Astrocyte (in vitro differentiated cells and primary cell): Measurements from ENCODE around the gene CD247. TPM values are rescaled to one million over a fixed set of nuclear protein-coding genes. Genes with fewer than 3 reads are reported as not detected.

ENCODE experiments used
- DNase-seq: peaks from one replicate; pipeline ENCODE4 v3.0.0-alpha.2; 2010; ENCODE audit warnings: low read depth
- FAIRE-seq: peaks from 2 replicates; lab custom pipeline; 2011; peaks lifted over from hg19 to GRCh38; lab: Jason Lieb, UNC
- H2AFZ ChIP-seq: 2 replicates; pipeline ENCODE4 v1.6.0; 2012; ENCODE audit warnings: low read depth, low read length, inconsistent platforms
- H3K27ac ChIP-seq: 2 replicates; pipeline ENCODE4 v1.5.1; 2011; ENCODE audit warnings: low read depth, low read length, inconsistent platforms
- H3K27me3 ChIP-seq: 2 replicates; pipeline ENCODE4 v1.6.0; 2011; ENCODE audit warnings: low read length, inconsistent platforms; ENCODE audit not compliant: insufficient read depth
- H3K36me3 ChIP-seq: 2 replicates; pipeline ENCODE4 v1.5.1; 2011; ENCODE audit warnings: low read length, inconsistent platforms; ENCODE audit not compliant: insufficient read depth
- H3K4me1 ChIP-seq: 2 replicates; pipeline ENCODE4 v1.5.1; 2011; ENCODE audit warnings: low read length, inconsistent platforms; ENCODE audit not compliant: insufficient read depth
- H3K4me2 ChIP-seq: 2 replicates; pipeline ENCODE4 v1.6.0; 2012; ENCODE audit warnings: low read length, inconsistent platforms
- H3K4me3 ChIP-seq: 2 replicates; pipeline ENCODE4 v1.5.1; 2011; ENCODE audit warnings: low read depth, mild to moderate bottlenecking, low read length, inconsistent platforms; ENCODE audit not compliant: insufficient read depth
- H3K79me2 ChIP-seq: 2 replicates; pipeline ENCODE4 v1.6.0; 2012; ENCODE audit warnings: mild to moderate bottlenecking, low read length, inconsistent platforms; ENCODE audit not compliant: insufficient read depth
- H3K9ac ChIP-seq: 2 replicates; pipeline ENCODE4 v1.6.0; 2012; ENCODE audit warnings: mild to moderate bottlenecking, low read length, inconsistent platforms
- H3K9me3 ChIP-seq: 2 replicates; pipeline ENCODE4 v1.5.1; 2012; ENCODE audit warnings: low read depth, mild to moderate bottlenecking, low read length, inconsistent platforms; ENCODE audit not compliant: insufficient read depth
- H4K20me1 ChIP-seq: 2 replicates; pipeline ENCODE4 v1.6.0; 2012; ENCODE audit warnings: low read length, inconsistent platforms; ENCODE audit not compliant: insufficient read depth
- H3K27ac Mint-ChIP-seq: one replicate; pipeline ENCODE4 v1.8.0; 2021; ENCODE audit warnings: mild to moderate bottlenecking, mixed read lengths; ENCODE audit not compliant: unreplicated experiment
- H3K27me3 Mint-ChIP-seq: one replicate; pipeline ENCODE4 v1.8.0; 2021; ENCODE audit warnings: low read depth, mixed read lengths; ENCODE audit not compliant: unreplicated experiment
- H3K36me3 Mint-ChIP-seq: one replicate; pipeline ENCODE4 v1.8.0; 2021; ENCODE audit warnings: low read depth, mixed read lengths; ENCODE audit not compliant: unreplicated experiment
- H3K4me1 Mint-ChIP-seq: one replicate; pipeline ENCODE4 v1.8.0; 2021; ENCODE audit warnings: low read depth, mixed read lengths; ENCODE audit not compliant: unreplicated experiment
- H3K4me3 Mint-ChIP-seq: one replicate; pipeline ENCODE4 v1.8.0; 2021; ENCODE audit warnings: mild to moderate bottlenecking, moderate library complexity, mixed read lengths; ENCODE audit not compliant: unreplicated experiment
- H3K9me3 Mint-ChIP-seq: one replicate; pipeline ENCODE4 v1.8.0; 2021; ENCODE audit warnings: mild to moderate bottlenecking, mixed read lengths; ENCODE audit not compliant: unreplicated experiment
- EZH2 ChIP-seq: IDR thresholded peaks from 2 replicates; pipeline ENCODE4 v1.6.1; 2012; ENCODE audit warnings: mild to moderate bottlenecking, low read length, inconsistent platforms; ENCODE audit not compliant: insufficient read depth
- total RNA-seq: library from RNA; stranded (reverse); gene quantifications from 2 replicates; pipeline ENCODE4 v1.2.1, GENCODE V29; 2021
- TF ChIP-seq, protein P1 (sequence below): IDR thresholded peaks from 2 replicates; pipeline ENCODE4 v1.5.1; 2011; ENCODE audit warnings: low read depth, mild to moderate bottlenecking, inconsistent platforms, low read length, moderate library complexity; ENCODE audit not compliant: insufficient read depth

Gene CD247
- total RNA-seq, 1 donor from 2014 or later: not detected

DNA sequence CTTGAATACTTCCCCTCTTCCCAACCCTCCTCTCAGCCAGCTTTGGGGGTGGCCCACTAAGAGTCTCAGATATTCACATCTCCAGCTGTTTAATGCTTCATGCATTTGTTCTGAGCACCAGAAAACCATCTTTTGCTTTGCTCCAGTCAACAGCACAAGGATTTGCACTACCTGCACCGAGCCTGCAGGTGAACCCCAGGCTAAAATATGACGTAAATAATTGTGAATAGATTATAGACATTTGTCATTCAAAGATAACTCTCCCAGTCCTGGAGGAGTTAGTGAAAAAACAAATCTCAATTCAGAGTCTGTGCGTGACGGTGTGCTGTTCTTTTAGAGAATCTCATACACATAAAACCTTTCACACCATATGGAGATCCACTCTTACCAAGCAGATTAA lies 7.4 kb downstream of the CD247 start:
- Mint-ChIP-seq H3K4me3 (no peak overlapping the region), H3K27ac (no peak overlapping the region), H3K9me3 (no peaks in the 10 kb centered on the region), H3K4me1 (no peaks in the 10 kb centered on the region), H3K36me3 (no peaks in the 10 kb centered on the region), H3K27me3 (peaks cover 8% of the 10 kb centered on the region)
- no peak overlapping the region for H3K9ac ChIP-seq
- peaks cover 3% of the 10 kb centered on the region for H3K27me3 ChIP-seq
- no peaks in the 10 kb centered on the region for H3K9me3 ChIP-seq
- H3K27ac ChIP-seq: no peak overlapping the region
- H3K36me3 ChIP-seq: no peaks in the 10 kb centered on the region
- no peak for FAIRE-seq
- H3K4me3 ChIP-seq: no peak overlapping the region
- no peaks in the 10 kb centered on the region for H3K79me2 ChIP-seq
- no peaks in the 10 kb centered on the region for H4K20me1 ChIP-seq
- H3K4me1 ChIP-seq: no peaks in the 10 kb centered on the region
- TF ChIP-seq, protein P1, sequence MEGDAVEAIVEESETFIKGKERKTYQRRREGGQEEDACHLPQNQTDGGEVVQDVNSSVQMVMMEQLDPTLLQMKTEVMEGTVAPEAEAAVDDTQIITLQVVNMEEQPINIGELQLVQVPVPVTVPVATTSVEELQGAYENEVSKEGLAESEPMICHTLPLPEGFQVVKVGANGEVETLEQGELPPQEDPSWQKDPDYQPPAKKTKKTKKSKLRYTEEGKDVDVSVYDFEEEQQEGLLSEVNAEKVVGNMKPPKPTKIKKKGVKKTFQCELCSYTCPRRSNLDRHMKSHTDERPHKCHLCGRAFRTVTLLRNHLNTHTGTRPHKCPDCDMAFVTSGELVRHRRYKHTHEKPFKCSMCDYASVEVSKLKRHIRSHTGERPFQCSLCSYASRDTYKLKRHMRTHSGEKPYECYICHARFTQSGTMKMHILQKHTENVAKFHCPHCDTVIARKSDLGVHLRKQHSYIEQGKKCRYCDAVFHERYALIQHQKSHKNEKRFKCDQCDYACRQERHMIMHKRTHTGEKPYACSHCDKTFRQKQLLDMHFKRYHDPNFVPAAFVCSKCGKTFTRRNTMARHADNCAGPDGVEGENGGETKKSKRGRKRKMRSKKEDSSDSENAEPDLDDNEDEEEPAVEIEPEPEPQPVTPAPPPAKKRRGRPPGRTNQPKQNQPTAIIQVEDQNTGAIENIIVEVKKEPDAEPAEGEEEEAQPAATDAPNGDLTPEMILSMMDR: no peak
- TF ChIP-seq EZH2: no peak
- no peak overlapping the region for H3K4me2 ChIP-seq
- H2AFZ ChIP-seq: no peak overlapping the region
- DNase-seq: no peak

DNA sequence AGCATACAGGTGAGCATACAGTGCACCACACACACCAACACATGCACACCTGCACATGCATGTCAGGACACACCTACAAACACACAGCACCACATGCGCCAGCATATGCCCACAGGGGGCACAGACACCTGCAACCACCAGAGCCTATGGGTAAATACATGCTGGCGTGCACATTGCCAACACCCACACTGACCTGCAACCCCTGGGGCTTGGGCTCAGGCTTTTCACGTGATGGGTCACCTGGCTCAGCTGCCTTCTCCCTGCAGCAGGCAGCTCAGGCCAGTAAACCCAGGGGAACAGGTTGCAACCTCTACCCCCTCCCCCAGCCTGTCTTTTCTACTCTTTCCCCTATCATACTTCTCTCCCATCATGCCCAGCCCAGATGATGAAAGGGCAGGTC lies 8.1 kb downstream of the CD247 start:
- Histone ChIP-seq H3K36me3 (no peaks in the 10 kb centered on the region), H3K27me3 (peaks cover 3% of the 10 kb centered on the region), H3K27ac (no peak overlapping the region), H2AFZ (no peak overlapping the region), H3K79me2 (no peaks in the 10 kb centered on the region), H3K9ac (no peak overlapping the region), H3K4me3 (no peak overlapping the region), H4K20me1 (no peaks in the 10 kb centered on the region), H3K4me2 (no peak overlapping the region), H3K4me1 (no peaks in the 10 kb centered on the region), H3K9me3 (no peaks in the 10 kb centered on the region)
- Mint-ChIP-seq H3K27me3 (peaks cover 8% of the 10 kb centered on the region), H3K4me1 (no peaks in the 10 kb centered on the region), H3K9me3 (no peaks in the 10 kb centered on the region), H3K27ac (no peak overlapping the region), H3K36me3 (no peaks in the 10 kb centered on the region), H3K4me3 (no peak overlapping the region)
- DNase-seq: no peak
- FAIRE-seq: no peak
- TF ChIP-seq EZH2: no peak
- TF ChIP-seq, protein P1: no peak

DNA sequence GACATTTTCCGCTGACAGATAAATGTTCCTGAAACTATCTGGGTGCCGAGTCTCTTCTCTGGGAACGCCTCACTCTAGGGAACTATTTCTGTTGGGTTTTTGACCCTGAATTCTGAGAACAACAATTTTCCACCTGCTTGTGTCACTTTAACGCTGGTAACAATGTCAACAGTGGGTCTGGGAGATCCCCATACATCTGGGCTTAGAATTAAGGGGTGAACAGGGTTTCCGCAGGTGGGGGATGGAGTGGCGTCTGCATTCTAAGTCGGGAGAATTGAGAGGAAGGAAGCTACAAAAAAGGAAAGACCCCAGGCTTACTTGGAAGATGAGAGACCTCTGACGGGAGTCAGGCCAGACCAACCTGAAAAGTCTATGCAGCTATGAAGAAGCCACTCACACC lies 8.7 kb downstream of the CD247 start:
- Histone ChIP-seq H4K20me1 (no peaks in the 10 kb centered on the region), H3K79me2 (no peaks in the 10 kb centered on the region), H2AFZ (no peak overlapping the region), H3K4me2 (no peak overlapping the region), H3K4me1 (no peaks in the 10 kb centered on the region), H3K9me3 (no peaks in the 10 kb centered on the region), H3K36me3 (no peaks in the 10 kb centered on the region), H3K9ac (no peak overlapping the region), H3K4me3 (no peak overlapping the region), H3K27ac (no peak overlapping the region), H3K27me3 (peaks cover 3% of the 10 kb centered on the region)
- Mint-ChIP-seq H3K27ac (no peak overlapping the region), H3K27me3 (peaks cover 8% of the 10 kb centered on the region), H3K4me1 (no peaks in the 10 kb centered on the region), H3K9me3 (no peaks in the 10 kb centered on the region), H3K4me3 (no peak overlapping the region), H3K36me3 (no peaks in the 10 kb centered on the region)
- FAIRE-seq: no peak
- TF ChIP-seq, protein P1: no peak
- no peak for TF ChIP-seq EZH2
- no peak for DNase-seq
